Sigmoid colon (tissue), 4 donors: ENCODE data around the gene APOL3.
"Not testable (repeated sequence)": the region's sequence is repeated elsewhere in the genome, so short reads cannot be mapped to it uniquely, and the experiment has no call there.

Experiments used
- CTCF ChIP-seq, 4 experiments: fragments of 450-650 bp in 3 of 4; fragments of 200-600 bp in 1 of 4; IDR thresholded peaks; one replicate each; pipeline ENCODE4 v1.5.1; 2016 to 2019; ENCODE audit warnings: antibody characterized with exemption in 4 of 4, mild to moderate bottlenecking in 3 of 4, moderate library complexity in 2 of 4
- POLR2A ChIP-seq, 2 donors: fragments of 450-650 bp; IDR thresholded peaks; one replicate each; pipeline ENCODE4 v1.6.1; 2016; ENCODE audit warnings: antibody characterized with exemption in 2 of 2, mild to moderate bottlenecking in 2 of 2, moderate library complexity in 2 of 2
- POLR2AphosphoS5 ChIP-seq, 4 donors: sonication (generic); formaldehyde crosslinking; IDR thresholded peaks; one replicate each; pipeline ENCODE4 v1.6.1; 2017; ENCODE audit warnings: antibody characterized with exemption in 4 of 4

- TF ChIP-seq POLR2A, CTCF, POLR2AphosphoS5 (IDR thresholded peaks at IDR 0.05): not testable (repeated sequence)
Observed at GRCh38 chr22:36202906-36203305, 42.4 kb upstream of the APOL3 start.
